Epithelial cell of proximal tubule (primary cell): ENCODE data around the gene EFHC1. TPM values are rescaled to one million over a fixed set of nuclear protein-coding genes. Genes with fewer than 3 reads are reported as not detected.

Experiments
- DNase-seq: peaks from one replicate; pipeline ENCODE4 v3.0.0-alpha.2; 2011; ENCODE audit warnings: low read depth
- H3K4me3 ChIP-seq: 2 replicates; pipeline ENCODE4 v1.5.1; 2011; ENCODE audit warnings: low read depth, mild to moderate bottlenecking, low read length
- total RNA-seq: library from RNA; depleted of rRNA; stranded (reverse); fragments of >200 nt; gene quantifications from 2 replicates; pipeline ENCODE4 v1.2.3, GENCODE V29; 2015
- TF ChIP-seq, protein P1 (sequence below): conservative IDR thresholded peaks from 2 replicates; pipeline ENCODE4 v1.5.1; 2012; ENCODE audit warnings: low read depth, mild to moderate bottlenecking, low read length

The EFHC1 gene
- total RNA-seq, 1 donor from 2014 or later = 20.2 TPM

DNA sequence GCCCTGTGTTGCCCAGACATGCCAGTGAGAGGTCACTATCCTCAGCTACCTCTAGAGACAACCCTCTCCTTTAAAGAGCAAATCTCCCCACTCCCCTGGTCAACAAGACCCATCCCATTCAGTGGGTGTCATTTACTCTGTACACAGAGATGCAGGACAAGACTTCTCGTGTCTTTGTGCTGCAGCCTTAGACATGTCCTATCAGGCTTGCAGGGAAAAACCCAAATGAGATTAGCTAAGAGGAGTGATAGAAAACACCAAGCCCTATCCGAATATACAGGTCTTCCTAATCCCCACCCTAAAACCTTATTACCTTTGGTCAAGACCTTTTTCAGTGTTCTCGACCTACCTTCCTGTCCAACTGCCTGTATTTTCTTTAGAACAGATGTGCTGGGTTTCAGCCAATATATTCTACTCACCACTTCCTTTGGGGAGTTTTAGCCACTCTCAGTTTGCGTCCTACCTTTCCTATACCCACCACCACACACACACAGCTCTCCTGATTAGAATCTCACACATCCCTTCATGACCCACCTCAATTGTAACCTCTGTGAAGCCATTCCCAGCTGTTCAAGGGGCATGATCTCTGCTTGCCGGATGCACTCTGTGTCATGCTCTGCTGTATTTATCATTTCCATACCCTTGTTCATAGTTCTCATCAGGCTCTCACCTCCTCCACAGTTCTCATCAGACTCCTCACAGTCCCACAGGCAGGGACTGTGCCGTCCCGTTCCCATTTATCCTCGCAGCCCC is 117.0 kb downstream of the EFHC1 start:
- TF ChIP-seq, protein P1, sequence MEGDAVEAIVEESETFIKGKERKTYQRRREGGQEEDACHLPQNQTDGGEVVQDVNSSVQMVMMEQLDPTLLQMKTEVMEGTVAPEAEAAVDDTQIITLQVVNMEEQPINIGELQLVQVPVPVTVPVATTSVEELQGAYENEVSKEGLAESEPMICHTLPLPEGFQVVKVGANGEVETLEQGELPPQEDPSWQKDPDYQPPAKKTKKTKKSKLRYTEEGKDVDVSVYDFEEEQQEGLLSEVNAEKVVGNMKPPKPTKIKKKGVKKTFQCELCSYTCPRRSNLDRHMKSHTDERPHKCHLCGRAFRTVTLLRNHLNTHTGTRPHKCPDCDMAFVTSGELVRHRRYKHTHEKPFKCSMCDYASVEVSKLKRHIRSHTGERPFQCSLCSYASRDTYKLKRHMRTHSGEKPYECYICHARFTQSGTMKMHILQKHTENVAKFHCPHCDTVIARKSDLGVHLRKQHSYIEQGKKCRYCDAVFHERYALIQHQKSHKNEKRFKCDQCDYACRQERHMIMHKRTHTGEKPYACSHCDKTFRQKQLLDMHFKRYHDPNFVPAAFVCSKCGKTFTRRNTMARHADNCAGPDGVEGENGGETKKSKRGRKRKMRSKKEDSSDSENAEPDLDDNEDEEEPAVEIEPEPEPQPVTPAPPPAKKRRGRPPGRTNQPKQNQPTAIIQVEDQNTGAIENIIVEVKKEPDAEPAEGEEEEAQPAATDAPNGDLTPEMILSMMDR = no peak
- no peak overlapping the region for H3K4me3 ChIP-seq
- no peak for DNase-seq

DNA sequence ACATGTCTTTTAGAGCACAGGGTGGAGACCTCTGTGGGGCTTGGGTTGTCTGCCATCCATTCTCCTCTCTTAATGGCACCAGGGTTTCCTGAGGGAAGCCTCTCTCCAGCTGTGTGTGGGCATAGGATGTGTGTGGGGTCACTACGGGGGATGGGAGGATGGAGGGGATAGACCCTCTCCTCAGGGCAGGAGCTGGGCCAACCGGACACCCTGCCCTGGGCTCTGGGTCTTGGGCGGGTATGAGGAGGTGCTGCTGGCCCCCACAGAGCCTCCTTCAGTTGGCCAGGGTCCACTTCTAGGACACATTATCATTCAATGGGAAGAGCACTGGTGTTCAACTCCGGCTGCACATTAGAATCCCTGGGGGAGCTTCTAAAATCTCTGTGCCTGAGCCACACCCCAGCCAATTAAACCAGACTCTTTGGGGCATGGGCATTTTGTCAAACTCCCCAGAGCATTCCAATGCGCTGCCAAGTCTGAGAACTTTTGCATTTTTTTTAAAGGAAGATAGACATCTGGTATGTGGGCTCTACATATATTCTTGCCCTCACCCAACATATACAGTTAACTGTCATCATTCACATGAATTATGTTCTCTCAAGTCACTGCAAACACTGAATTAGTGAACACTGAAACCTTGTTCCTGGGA is 118.2 kb downstream of the EFHC1 start:
- TF ChIP-seq, protein P1 = no peak
- no peak for DNase-seq
- H3K4me3 ChIP-seq = no peak overlapping the region

DNA sequence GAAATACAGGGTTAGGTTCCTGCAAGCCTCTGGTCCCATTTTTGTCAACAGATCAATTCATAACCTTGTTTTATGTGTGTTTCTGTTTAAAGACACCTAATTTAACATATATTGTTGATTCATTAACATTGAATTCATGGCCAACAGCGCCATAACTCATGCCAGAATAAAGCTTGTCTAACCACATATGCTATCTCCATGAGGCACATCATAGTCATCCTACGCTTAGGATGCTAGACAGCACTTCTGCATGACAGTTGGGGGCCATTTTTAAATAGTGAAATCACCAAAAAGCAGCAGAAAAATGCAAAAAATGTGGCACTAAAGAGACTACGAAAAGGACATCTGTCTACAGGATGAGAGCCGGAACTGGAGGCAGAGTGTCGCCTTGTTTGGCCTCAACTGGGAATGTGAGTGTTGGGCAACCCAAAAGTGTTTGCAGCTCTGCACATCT is 118.8 kb downstream of the EFHC1 start:
- TF ChIP-seq, protein P1 = no peak
- no peak overlapping the region for H3K4me3 ChIP-seq
- no peak for DNase-seq

DNA sequence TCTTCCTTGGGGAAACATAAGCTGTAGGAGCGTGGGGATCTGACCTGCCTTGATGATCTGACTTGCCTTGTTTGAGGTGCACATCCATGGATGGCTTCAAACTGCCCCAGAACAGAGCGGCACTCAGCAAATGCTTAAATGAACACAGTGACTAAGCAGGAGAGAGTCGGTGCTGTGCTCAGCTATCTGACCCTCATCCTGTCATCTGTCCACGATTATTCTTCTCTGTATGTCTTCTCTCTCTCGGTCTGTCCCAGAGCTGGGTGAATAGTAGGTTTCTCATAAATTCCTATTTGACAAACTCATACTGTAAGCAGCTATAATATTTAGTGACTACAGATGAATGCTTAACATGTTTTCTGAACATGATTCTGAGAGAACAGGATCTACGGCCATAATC is 119.5 kb downstream of the EFHC1 start:
- TF ChIP-seq, protein P1 = no peak
- DNase-seq = no peak
- no peak overlapping the region for H3K4me3 ChIP-seq

DNA sequence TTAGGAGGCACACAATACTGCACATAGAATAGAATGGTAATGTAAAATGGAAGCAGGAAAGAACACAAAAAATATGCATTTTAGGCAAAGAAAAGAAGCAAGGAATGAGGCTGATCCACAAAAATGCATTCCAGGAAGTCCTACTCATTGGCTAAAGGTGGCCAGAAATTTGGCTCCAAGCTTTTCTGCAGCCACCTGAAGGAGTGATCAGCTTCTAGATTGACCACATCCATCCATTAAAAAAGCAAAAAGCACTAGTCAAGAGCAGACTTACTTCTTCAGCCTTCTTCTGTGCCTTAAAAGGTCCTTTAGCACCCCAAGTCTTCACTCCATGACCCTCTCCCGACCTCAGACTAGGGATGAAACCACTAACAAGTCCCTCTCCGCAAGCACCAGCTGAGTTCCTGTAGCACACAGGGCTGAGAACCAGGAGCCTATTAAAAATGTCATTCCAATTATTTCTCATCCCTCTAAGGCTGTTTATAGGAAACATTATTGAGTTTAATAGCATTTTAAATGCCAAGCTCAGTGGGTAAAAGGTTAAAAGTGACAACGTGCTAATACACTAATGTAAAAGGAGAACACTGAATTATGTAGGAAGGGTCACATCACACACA is 120.3 kb downstream of the EFHC1 start:
- H3K4me3 ChIP-seq = no peak overlapping the region
- TF ChIP-seq, protein P1 = no peak
- no peak for DNase-seq

DNA sequence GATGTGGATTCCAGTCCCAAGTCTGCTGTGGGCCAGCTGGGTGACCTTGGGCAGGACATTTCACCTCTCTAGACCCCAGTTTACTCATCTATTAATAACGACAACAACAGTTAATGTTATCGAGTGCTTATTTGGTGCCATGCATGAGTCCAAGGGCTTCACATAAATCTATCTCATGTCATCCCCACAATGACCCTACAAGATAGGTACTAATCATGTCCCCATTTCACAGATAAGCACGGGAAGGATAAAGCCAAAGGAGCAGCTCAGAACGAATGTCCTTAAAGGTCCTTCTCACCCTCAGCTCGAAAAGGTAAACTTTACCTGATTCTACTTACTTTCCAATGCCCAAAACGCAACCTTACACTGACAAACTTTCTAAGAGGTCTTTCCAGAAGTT is 121.0 kb downstream of the EFHC1 start:
- TF ChIP-seq, protein P1 = no peak
- DNase-seq = no peak
- no peak overlapping the region for H3K4me3 ChIP-seq
